DOHH2 (cell line): ENCODE measurements around the gene CDK5RAP2.

Experiments
- H3F3A ChIP-seq: fragments of 200-600 bp; sonication (generic), shearing (Covaris generic); 2 replicates; pipeline ENCODE4 v1.6.0; 2016; ENCODE audit warnings: antibody characterized with exemption, mild to moderate bottlenecking; ENCODE audit not compliant: control insufficient read depth, insufficient read depth
- H3K27ac ChIP-seq: fragments of 200-600 bp; sonication (generic); 2 replicates; pipeline ENCODE4 v1.5.1; 2014; ENCODE audit warnings: low read depth, mild to moderate bottlenecking, low read length, moderate library complexity
- H3K27me3 ChIP-seq: fragments of 200-600 bp; sonication (generic); 2 replicates; pipeline ENCODE4 v1.6.1; 2014; ENCODE audit warnings: mild to moderate bottlenecking, low read length, mixed read lengths; ENCODE audit not compliant: control insufficient read depth
- H3K36me3 ChIP-seq: fragments of 200-600 bp; sonication (generic); 2 replicates; pipeline ENCODE4 v1.6.1; 2014; ENCODE audit warnings: mild to moderate bottlenecking, low read length, moderate library complexity, mixed read lengths; ENCODE audit not compliant: control insufficient read depth
- H3K4me1 ChIP-seq: fragments of 200-600 bp; sonication (generic); 2 replicates; pipeline ENCODE4 v1.6.1; 2014; ENCODE audit warnings: mild to moderate bottlenecking, low read length, mixed read lengths; ENCODE audit not compliant: control insufficient read depth
- H3K4me2 ChIP-seq: fragments of 200-600 bp; sonication (generic); 2 replicates; pipeline ENCODE4 v1.6.0; 2014; ENCODE audit warnings: mild to moderate bottlenecking, low read length, moderate library complexity
- H3K4me3 ChIP-seq: fragments of 200-600 bp; sonication (generic); 2 replicates; pipeline ENCODE4 v1.5.1; 2014; ENCODE audit warnings: mild to moderate bottlenecking, low read length, mixed read lengths
- H3K79me2 ChIP-seq: fragments of 200-600 bp; sonication (generic); 2 replicates; pipeline ENCODE4 v1.6.1; 2014; ENCODE audit warnings: mild to moderate bottlenecking, low read length, mixed read lengths; ENCODE audit not compliant: control insufficient read depth
- H3K9me2 ChIP-seq: fragments of 200-600 bp; sonication (generic); replicated peaks from 2 replicates; pipeline ENCODE4 v1.6.1; 2014; ENCODE audit warnings: mild to moderate bottlenecking, low read length, mixed read lengths; ENCODE audit not compliant: control insufficient read depth
- H3K9me3 ChIP-seq: fragments of 200-600 bp; sonication (generic); 2 replicates; pipeline ENCODE4 v1.6.1; 2014; ENCODE audit warnings: antibody characterized with exemption, low read length, mixed read lengths; ENCODE audit not compliant: control insufficient read depth, insufficient read depth
- H4K20me1 ChIP-seq: fragments of 200-600 bp; sonication (generic); 2 replicates; pipeline ENCODE4 v1.6.0; 2014; ENCODE audit warnings: low read depth, mild to moderate bottlenecking, antibody characterized with exemption, low read length, moderate library complexity; ENCODE audit not compliant: control insufficient read depth, insufficient read depth
- EZH2phosphoT487 ChIP-seq: fragments of 200-600 bp; sonication (generic); IDR thresholded peaks from 2 replicates; pipeline ENCODE4 v1.6.1; 2017; ENCODE audit warnings: borderline replicate concordance, mild to moderate bottlenecking, antibody characterized with exemption, low read length, moderate library complexity, mixed read lengths
- TF ChIP-seq, protein P1 (sequence below): fragments of 200-600 bp; sonication (generic); IDR thresholded peaks from one replicate; pipeline ENCODE4 v1.5.1; 2014; ENCODE audit warnings: antibody characterized with exemption, mild to moderate bottlenecking, low read depth, low read length; ENCODE audit not compliant: poor library complexity, severe bottlenecking

CDK5RAP2 gene

DNA sequence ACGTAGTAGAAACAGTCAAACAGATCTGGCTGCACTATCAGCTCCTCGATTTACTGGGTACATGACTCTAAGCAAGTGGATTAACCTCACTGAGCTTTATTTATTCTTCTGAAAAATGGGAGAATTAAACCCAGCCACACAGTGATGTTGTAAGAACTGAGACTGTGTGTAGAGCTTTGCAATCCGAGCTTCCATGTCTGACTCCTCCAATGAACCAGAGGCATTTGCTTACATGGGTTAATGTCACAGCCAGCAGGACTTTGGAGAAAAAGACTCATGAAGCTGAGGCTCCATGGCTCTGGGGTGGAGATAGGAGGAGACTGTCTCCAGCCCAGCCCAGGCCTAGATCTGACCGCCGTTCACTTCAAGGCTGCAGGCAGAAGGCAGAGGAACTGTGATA lies 201.3 kb downstream of the CDK5RAP2 start:
- Histone ChIP-seq H3K27me3 (no peaks in the 10 kb centered on the region), H3F3A (no peaks in the 10 kb centered on the region), H3K79me2 (no peaks in the 10 kb centered on the region), H3K4me1 (no peaks in the 10 kb centered on the region), H3K4me2 (no peak overlapping the region), H3K4me3 (no peak overlapping the region), H3K9me3 (no peaks in the 10 kb centered on the region), H3K36me3 (no peaks in the 10 kb centered on the region), H3K27ac (no peak overlapping the region), H3K9me2 (no peaks in the 10 kb centered on the region), H4K20me1 (no peaks in the 10 kb centered on the region)
- TF ChIP-seq, protein P1, sequence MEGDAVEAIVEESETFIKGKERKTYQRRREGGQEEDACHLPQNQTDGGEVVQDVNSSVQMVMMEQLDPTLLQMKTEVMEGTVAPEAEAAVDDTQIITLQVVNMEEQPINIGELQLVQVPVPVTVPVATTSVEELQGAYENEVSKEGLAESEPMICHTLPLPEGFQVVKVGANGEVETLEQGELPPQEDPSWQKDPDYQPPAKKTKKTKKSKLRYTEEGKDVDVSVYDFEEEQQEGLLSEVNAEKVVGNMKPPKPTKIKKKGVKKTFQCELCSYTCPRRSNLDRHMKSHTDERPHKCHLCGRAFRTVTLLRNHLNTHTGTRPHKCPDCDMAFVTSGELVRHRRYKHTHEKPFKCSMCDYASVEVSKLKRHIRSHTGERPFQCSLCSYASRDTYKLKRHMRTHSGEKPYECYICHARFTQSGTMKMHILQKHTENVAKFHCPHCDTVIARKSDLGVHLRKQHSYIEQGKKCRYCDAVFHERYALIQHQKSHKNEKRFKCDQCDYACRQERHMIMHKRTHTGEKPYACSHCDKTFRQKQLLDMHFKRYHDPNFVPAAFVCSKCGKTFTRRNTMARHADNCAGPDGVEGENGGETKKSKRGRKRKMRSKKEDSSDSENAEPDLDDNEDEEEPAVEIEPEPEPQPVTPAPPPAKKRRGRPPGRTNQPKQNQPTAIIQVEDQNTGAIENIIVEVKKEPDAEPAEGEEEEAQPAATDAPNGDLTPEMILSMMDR: no peak

DNA sequence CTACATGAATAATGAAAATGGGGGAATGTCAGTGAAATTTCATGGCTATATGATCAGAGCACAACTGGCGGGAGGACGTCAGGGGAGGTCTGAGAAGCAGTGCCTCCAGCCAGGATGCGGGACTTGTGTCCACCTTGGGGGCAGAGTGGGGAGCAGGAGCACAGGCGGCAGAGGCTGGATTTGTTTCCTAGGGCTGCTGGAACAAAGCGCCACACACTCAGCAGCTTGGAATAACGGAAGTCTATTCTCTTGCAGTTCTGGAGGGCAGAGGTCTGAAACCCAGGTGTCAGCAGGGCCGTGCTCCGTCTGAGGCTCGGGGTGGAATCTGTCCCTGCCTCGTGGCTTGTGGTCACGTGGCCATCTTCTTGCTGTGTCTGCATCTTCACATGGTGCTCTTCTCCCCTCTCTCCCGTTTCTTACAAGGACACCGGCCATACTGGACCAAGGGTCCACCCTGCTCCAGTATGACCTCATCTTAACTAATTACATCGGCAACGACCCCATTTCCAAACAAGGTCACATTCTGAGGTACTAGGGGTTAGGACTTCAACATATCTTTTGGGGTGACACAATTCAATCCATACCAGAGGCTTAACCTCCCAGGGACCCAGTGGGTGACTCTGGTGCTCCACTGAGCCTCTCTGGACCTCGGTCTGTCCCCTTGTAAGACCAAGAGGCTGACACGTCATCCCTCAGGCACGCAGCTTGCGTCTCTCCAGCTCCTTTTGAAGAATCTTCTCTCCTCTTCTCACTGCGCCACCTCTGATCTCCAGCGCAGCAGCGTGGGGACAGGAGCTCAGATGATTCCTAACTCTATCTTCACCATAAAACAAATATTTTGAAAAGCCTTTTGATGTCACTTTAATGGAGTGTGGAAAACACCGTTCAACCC lies 202.5 kb downstream of the CDK5RAP2 start:
- Histone ChIP-seq H3K79me2 (no peaks in the 10 kb centered on the region), H3K9me3 (no peaks in the 10 kb centered on the region), H3K27me3 (no peaks in the 10 kb centered on the region), H3K4me3 (no peak overlapping the region), H3K4me1 (no peaks in the 10 kb centered on the region), H3K27ac (no peak overlapping the region), H3K9me2 (no peaks in the 10 kb centered on the region), H4K20me1 (no peaks in the 10 kb centered on the region), H3K36me3 (no peaks in the 10 kb centered on the region), H3F3A (no peaks in the 10 kb centered on the region), H3K4me2 (no peak overlapping the region)
- no peak for TF ChIP-seq EZH2phosphoT487

- TF ChIP-seq, protein P1: no peak
- TF ChIP-seq EZH2phosphoT487: no peak
- Histone ChIP-seq H3K9me3 (no peaks in the 10 kb centered on the region), H3K27me3 (no peaks in the 10 kb centered on the region)
Observed at GRCh38 chr9:120376101-120376500, 203.9 kb downstream of the CDK5RAP2 start.

DNA sequence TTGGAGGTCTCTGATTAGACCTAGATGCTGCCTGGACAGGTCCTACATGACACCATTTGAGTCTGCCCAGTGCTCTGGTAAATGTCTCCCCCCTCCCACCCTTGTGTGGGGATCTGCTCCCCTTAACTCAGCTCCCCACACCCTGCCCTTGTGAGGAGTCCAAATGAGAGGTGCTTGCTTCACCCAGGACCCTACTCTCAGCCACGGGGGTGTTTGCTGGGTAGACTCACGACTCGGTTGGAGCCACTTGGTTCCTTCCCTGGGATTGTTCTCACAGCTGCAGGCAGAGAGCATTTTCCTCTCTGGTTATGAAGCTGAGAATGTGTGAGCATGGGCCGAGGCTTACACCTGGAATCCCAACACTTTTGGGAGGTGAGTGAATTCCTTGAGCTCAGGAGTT lies 204.7 kb downstream of the CDK5RAP2 start:
- Histone ChIP-seq H3K9me2 (no peaks in the 10 kb centered on the region), H3K9me3 (no peaks in the 10 kb centered on the region), H3K79me2 (no peaks in the 10 kb centered on the region), H3K36me3 (no peaks in the 10 kb centered on the region), H3F3A (no peaks in the 10 kb centered on the region), H3K4me2 (no peak overlapping the region), H4K20me1 (no peaks in the 10 kb centered on the region), H3K27me3 (no peaks in the 10 kb centered on the region), H3K4me1 (no peaks in the 10 kb centered on the region), H3K4me3 (no peak overlapping the region), H3K27ac (no peak overlapping the region)
- TF ChIP-seq EZH2phosphoT487: no peak
- TF ChIP-seq, protein P1: no peak

More at GRCh38 chr9:120376101-120376500, 203.9 kb downstream of the CDK5RAP2 start:
- Histone ChIP-seq H4K20me1 (no peaks in the 10 kb centered on the region), H3K9me2 (no peaks in the 10 kb centered on the region), H3K36me3 (no peaks in the 10 kb centered on the region), H3K79me2 (no peaks in the 10 kb centered on the region), H3F3A (no peaks in the 10 kb centered on the region), H3K4me1 (no peaks in the 10 kb centered on the region), H3K4me2 (no peak overlapping the region), H3K27ac (no peak overlapping the region), H3K4me3 (no peak overlapping the region)
